SK-N-SH (cell line): Measurements from ENCODE around the gene OPHN1.

ENCODE experiments used
- CTCF ChIP-seq: fragments of 200-600 bp; sonication (generic); IDR thresholded peaks from 2 replicates; pipeline ENCODE4 v1.6.1; 2017; ENCODE audit warnings: antibody characterized with exemption, mild to moderate bottlenecking, moderate library complexity
- IRF3 ChIP-seq: fragments of 150-350 bp; IDR thresholded peaks from 2 replicates; pipeline ENCODE4 v1.6.1; 2016; ENCODE audit warnings: mild to moderate bottlenecking, low read depth, low read length
- MAX ChIP-seq: IDR thresholded peaks from 2 replicates; pipeline ENCODE4 v1.4.0; 2012; ENCODE audit warnings: low read depth

GRCh38 chrX:68424719-68425118 is 8.6 kb downstream of the OPHN1 start:
- TF ChIP-seq CTCF (no peak), MAX (no peak), IRF3 (no peak)
